ENCODE results near the gene ATXN10.

Gene ATXN10

GRCh38 chr22:45884201-45885062, 212.8 kb downstream of the ATXN10 start:
- DNase-seq (ENCODE audit: low spot score) = no peak
- TF ChIP-seq CTCF (IDR thresholded peaks at IDR 0.05; ENCODE audit: extremely low read depth, missing control alignments) = no peak

- TF ChIP-seq CTCF (IDR thresholded peaks at IDR 0.05; ENCODE audit: extremely low read depth, missing control alignments) = no peak
- DNase-seq (ENCODE audit: low spot score) = no peak
Observed at GRCh38 chr22:45885171-45885840, 213.7 kb downstream of the ATXN10 start.

GRCh38 chr22:45885941-45886395, 214.3 kb downstream of the ATXN10 start:
- no peak for TF ChIP-seq CTCF (IDR thresholded peaks at IDR 0.05; ENCODE audit: extremely low read depth, missing control alignments)
- no peak for DNase-seq (ENCODE audit: low spot score)

GRCh38 chr22:45886540-45886939, 214.9 kb downstream of the ATXN10 start:
- DNase-seq (ENCODE audit: low spot score) = no peak
- no peak for TF ChIP-seq CTCF (IDR thresholded peaks at IDR 0.05; ENCODE audit: extremely low read depth, missing control alignments)

- no peak for DNase-seq (ENCODE audit: low spot score)
Observed at GRCh38 chr22:45887202-45888131, 215.8 kb downstream of the ATXN10 start.

More at GRCh38 chr22:45887202-45888131, 215.8 kb downstream of the ATXN10 start:
- TF ChIP-seq CTCF (IDR thresholded peaks at IDR 0.05; ENCODE audit: extremely low read depth, missing control alignments) = no peak

Data from GM20000 (cell line).